HEK293 (cell line): ENCODE data around the gene APOBEC3G.

Source experiments
- CTCF ChIP-seq: fragments of 450-650 bp; formaldehyde crosslinking; IDR thresholded peaks from 2 replicates; pipeline ENCODE4 v1.5.1; 2016; ENCODE audit warnings: missing biosample characterization, missing genetic modification characterization
- HOXA7 ChIP-seq: sonication (generic); formaldehyde crosslinking; IDR thresholded peaks from 2 replicates; pipeline ENCODE4 v1.8.1; 2022; ENCODE audit warnings: missing genetic modification reagents, borderline replicate concordance
- HOXC10 ChIP-seq: sonication (generic); formaldehyde crosslinking; IDR thresholded peaks from 2 replicates; pipeline ENCODE4 v1.8.1; 2023; ENCODE audit warnings: mild to moderate bottlenecking, missing genetic modification reagents
- KLF1 ChIP-seq: fragments of 450-650 bp; formaldehyde crosslinking; IDR thresholded peaks from 2 replicates; pipeline ENCODE4 v1.5.1; 2016; ENCODE audit warnings: missing biosample characterization, missing genetic modification characterization
- KLF16 ChIP-seq: fragments of 450-650 bp; formaldehyde crosslinking; IDR thresholded peaks from 2 replicates; pipeline ENCODE4 v1.5.1; 2017; ENCODE audit warnings: missing biosample characterization, missing genetic modification characterization
- SCRT2 ChIP-seq: fragments of 450-650 bp; formaldehyde crosslinking; IDR thresholded peaks from 2 replicates; pipeline ENCODE4 v1.5.1; 2016; ENCODE audit warnings: missing biosample characterization, missing genetic modification characterization
- YY1 ChIP-seq: fragments of 450-650 bp; formaldehyde crosslinking; IDR thresholded peaks from 2 replicates; pipeline ENCODE4 v1.5.1; 2018; ENCODE audit warnings: missing biosample characterization, missing genetic modification characterization
- ZBTB17 ChIP-seq: fragments of 450-650 bp; formaldehyde crosslinking; IDR thresholded peaks from 2 replicates; pipeline ENCODE4 v1.5.1; 2016; ENCODE audit warnings: missing biosample characterization, missing genetic modification characterization
- ZNF112 ChIP-seq: fragments of 450-650 bp; formaldehyde crosslinking; IDR thresholded peaks from 2 replicates; pipeline ENCODE4 v1.5.0; 2017; ENCODE audit warnings: missing biosample characterization, missing genetic modification characterization
- ZNF610 ChIP-seq: fragments of 450-650 bp; formaldehyde crosslinking; IDR thresholded peaks from 2 replicates; pipeline ENCODE4 v1.5.1; 2016; ENCODE audit warnings: missing biosample characterization, missing genetic modification characterization, borderline replicate concordance
- ZNF626 ChIP-seq: fragments of 450-650 bp; sonication (Bioruptor Pico); formaldehyde crosslinking; IDR thresholded peaks from 2 replicates; pipeline ENCODE4 v1.5.1; 2018; ENCODE audit warnings: missing biosample characterization, missing genetic modification characterization, inconsistent platforms
- TF ChIP-seq, protein P1 (sequence below): sonication (generic); formaldehyde crosslinking; IDR thresholded peaks from 2 replicates; pipeline ENCODE4 v1.8.1; 2022; ENCODE audit warnings: mild to moderate bottlenecking, moderate library complexity, missing genetic modification reagents
- TF ChIP-seq, protein P2 (sequence below): fragments of 450-650 bp; IDR thresholded peaks from 2 replicates; pipeline ENCODE4 v1.5.1; 2018; ENCODE audit warnings: missing biosample characterization, mild to moderate bottlenecking, missing genetic modification characterization
- TF ChIP-seq, protein P3 (sequence below): fragments of 450-650 bp; formaldehyde crosslinking; IDR thresholded peaks from 2 replicates; pipeline ENCODE4 v1.5.1; 2017; ENCODE audit warnings: missing biosample characterization, missing genetic modification characterization

DNA sequence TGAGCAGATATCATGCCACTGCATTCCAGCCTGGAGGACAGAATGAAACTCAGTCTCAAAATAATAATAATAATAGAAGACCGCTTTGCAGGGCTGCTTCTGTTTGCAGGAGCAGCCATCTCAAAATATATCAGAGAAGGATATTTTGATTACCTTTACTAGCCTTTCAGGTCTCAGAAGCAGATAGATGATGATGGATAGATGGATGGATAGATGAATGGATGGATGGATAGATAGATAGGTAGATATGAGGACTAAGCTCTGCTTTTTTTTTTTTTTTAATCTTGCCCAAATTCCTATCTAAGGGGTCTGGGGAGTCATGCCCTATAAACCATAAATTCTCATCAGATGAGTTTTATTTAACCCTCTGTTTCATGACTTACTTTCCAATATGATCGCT, 38.5 kb downstream of the APOBEC3G start:
- no peak for TF ChIP-seq CTCF (tag by site-specific recombination)
- TF ChIP-seq ZNF610 (tag by site-specific recombination) = no peak
- no peak for TF ChIP-seq HOXC10
- no peak for TF ChIP-seq KLF1 (tag by site-specific recombination)
- TF ChIP-seq ZNF626 (tag by site-specific recombination) = no peak
- TF ChIP-seq, protein P1, sequence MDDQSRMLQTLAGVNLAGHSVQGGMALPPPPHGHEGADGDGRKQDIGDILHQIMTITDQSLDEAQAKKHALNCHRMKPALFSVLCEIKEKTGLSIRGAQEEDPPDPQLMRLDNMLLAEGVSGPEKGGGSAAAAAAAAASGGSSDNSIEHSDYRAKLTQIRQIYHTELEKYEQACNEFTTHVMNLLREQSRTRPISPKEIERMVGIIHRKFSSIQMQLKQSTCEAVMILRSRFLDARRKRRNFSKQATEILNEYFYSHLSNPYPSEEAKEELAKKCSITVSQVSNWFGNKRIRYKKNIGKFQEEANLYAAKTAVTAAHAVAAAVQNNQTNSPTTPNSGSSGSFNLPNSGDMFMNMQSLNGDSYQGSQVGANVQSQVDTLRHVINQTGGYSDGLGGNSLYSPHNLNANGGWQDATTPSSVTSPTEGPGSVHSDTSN = no peak
- TF ChIP-seq, protein P2, sequence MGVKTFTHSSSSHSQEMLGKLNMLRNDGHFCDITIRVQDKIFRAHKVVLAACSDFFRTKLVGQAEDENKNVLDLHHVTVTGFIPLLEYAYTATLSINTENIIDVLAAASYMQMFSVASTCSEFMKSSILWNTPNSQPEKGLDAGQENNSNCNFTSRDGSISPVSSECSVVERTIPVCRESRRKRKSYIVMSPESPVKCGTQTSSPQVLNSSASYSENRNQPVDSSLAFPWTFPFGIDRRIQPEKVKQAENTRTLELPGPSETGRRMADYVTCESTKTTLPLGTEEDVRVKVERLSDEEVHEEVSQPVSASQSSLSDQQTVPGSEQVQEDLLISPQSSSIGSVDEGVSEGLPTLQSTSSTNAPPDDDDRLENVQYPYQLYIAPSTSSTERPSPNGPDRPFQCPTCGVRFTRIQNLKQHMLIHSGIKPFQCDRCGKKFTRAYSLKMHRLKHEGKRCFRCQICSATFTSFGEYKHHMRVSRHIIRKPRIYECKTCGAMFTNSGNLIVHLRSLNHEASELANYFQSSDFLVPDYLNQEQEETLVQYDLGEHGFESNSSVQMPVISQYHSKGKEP = no peak
- peak; percentile 85 for TF ChIP-seq ZBTB17
- TF ChIP-seq SCRT2 (tag by site-specific recombination) = no peak
- TF ChIP-seq, protein P3, sequence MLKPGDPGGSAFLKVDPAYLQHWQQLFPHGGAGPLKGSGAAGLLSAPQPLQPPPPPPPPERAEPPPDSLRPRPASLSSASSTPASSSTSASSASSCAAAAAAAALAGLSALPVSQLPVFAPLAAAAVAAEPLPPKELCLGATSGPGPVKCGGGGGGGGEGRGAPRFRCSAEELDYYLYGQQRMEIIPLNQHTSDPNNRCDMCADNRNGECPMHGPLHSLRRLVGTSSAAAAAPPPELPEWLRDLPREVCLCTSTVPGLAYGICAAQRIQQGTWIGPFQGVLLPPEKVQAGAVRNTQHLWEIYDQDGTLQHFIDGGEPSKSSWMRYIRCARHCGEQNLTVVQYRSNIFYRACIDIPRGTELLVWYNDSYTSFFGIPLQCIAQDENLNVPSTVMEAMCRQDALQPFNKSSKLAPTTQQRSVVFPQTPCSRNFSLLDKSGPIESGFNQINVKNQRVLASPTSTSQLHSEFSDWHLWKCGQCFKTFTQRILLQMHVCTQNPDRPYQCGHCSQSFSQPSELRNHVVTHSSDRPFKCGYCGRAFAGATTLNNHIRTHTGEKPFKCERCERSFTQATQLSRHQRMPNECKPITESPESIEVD (tag by site-specific recombination) = no peak
- TF ChIP-seq ZNF112 = no peak
- no peak for TF ChIP-seq KLF16 (tag by site-specific recombination)
- TF ChIP-seq HOXA7 (CRISPR knock-in tag) = no peak
- no peak for TF ChIP-seq YY1 (tag by site-specific recombination)
